NCI-H748 treated with DMSO at 0.1 percent for 48 hours (cell line): ENCODE results near the gene AKIRIN1.
A peak's percentile ranks its signal among the peaks of the same experiment; 100 is the strongest.
"Not testable (repeated sequence)": the region's sequence is repeated elsewhere in the genome, so short reads cannot be mapped to it uniquely, and the experiment has no call there.

Source experiments
- DNase-seq: peaks from one replicate; lab custom pipeline; 2025; lab: John Stamatoyannopoulos, UW

Gene AKIRIN1

GRCh38 chr1:38990738-38991637 is at the start of gene AKIRIN1:
AKIRIN1 (plus strand) TSS chr1:38991276; CDS start chr1:38991381, 105 bp downstream.
- DNase-seq, result peak; percentile 86

- no peak for DNase-seq
Measured at GRCh38 chr1:38941527-38942019, 49.5 kb upstream of the AKIRIN1 start, which contains the start of gene RHBDL2. RHBDL2 (minus strand) TSS chr1:38941830; CDS start chr1:38919212, 22,618 bp downstream.

GRCh38 chr1:38942664-38943428 is 48.2 kb upstream of the AKIRIN1 start:
- DNase-seq, result no peak

- DNase-seq, result no peak
Measured at GRCh38 chr1:38944547-38944946, 46.5 kb upstream of the AKIRIN1 start.

GRCh38 chr1:38950553-38950952 is 40.5 kb upstream of the AKIRIN1 start:
- DNase-seq, result no peak

GRCh38 chr1:38953433-38953860 is 37.6 kb upstream of the AKIRIN1 start:
- DNase-seq, result no peak

- no peak for DNase-seq
Measured at GRCh38 chr1:38958967-38959366, 32.1 kb upstream of the AKIRIN1 start.

- no peak for DNase-seq
Measured at GRCh38 chr1:38962113-38962512, 29.0 kb upstream of the AKIRIN1 start.

GRCh38 chr1:38962560-38962959 is 28.5 kb upstream of the AKIRIN1 start:
- no peak for DNase-seq

- DNase-seq, result no peak
Measured at GRCh38 chr1:38964140-38964548, 26.9 kb upstream of the AKIRIN1 start.

GRCh38 chr1:38973145-38973544 is 17.9 kb upstream of the AKIRIN1 start:
- DNase-seq, result not testable (repeated sequence)

- no peak for DNase-seq
Measured at GRCh38 chr1:38973659-38974437, 17.2 kb upstream of the AKIRIN1 start.

- DNase-seq, result not testable (repeated sequence)
Measured at GRCh38 chr1:38977399-38978244, 13.5 kb upstream of the AKIRIN1 start.

- not testable (repeated sequence) for DNase-seq
Measured at GRCh38 chr1:38978245-38978542, 12.9 kb upstream of the AKIRIN1 start.

GRCh38 chr1:38979380-38979779 is 11.7 kb upstream of the AKIRIN1 start:
- DNase-seq, result not testable (repeated sequence)

- no peak for DNase-seq
Measured at GRCh38 chr1:38989979-38990378, 1.1 kb upstream of the AKIRIN1 start.

GRCh38 chr1:38990386-38990737 is 714 bp upstream of the AKIRIN1 start:
- DNase-seq, result peak; percentile 16

GRCh38 chr1:38991638-38992411 is 749 bp downstream of the AKIRIN1 start:
- peak; percentile 1 for DNase-seq

GRCh38 chr1:38992412-38993111 is 1.5 kb downstream of the AKIRIN1 start:
- no peak for DNase-seq

GRCh38 chr1:38994196-38994595 is 3.1 kb downstream of the AKIRIN1 start:
- DNase-seq, result no peak
